Natural killer cell (primary cell): ENCODE results near the gene ASIC2. TPM values are rescaled to one million over a fixed set of nuclear protein-coding genes. Genes with fewer than 3 reads are reported as not detected.

Experiments
- ATAC-seq, 3 donors: fragments of 150-1000 bp in 2 of 3; fragments of 200-7000 bp in 1 of 3; cut with Tn5 transposase; 1 replicate in 1 of 3; 2 replicates in 2 of 3; pipeline ENCODE4 v1.10.0; 2021; ENCODE audit warnings: mild to moderate bottlenecking in 2 of 3, moderate library complexity in 2 of 3
- DNase-seq, 2 donors: peaks; one replicate each; pipeline versions ENCODE4 v3.0.0 to v3.0.0-alpha.2; 2013 to 2021; ENCODE audit warnings: mixed read lengths in 1 of 2
- H3K27ac ChIP-seq: one replicate; pipeline ENCODE4 v1.5.1; 2013; ENCODE audit warnings: mild to moderate bottlenecking, low read length
- H3K27me3 ChIP-seq: one replicate; pipeline ENCODE4 v1.6.1; 2013; ENCODE audit warnings: low read length; ENCODE audit not compliant: control insufficient read depth, insufficient read depth
- H3K36me3 ChIP-seq: one replicate; pipeline ENCODE4 v1.6.1; 2013; ENCODE audit warnings: low read length; ENCODE audit not compliant: control insufficient read depth, insufficient read depth
- H3K4me1 ChIP-seq: one replicate; pipeline ENCODE4 v1.6.1; 2013; ENCODE audit warnings: low read length; ENCODE audit not compliant: control insufficient read depth, insufficient read depth
- H3K4me3 ChIP-seq: one replicate; pipeline ENCODE4 v1.5.1; 2013; ENCODE audit warnings: low read length
- H3K9me3 ChIP-seq: one replicate; pipeline ENCODE4 v1.6.1; 2013; ENCODE audit warnings: low read length; ENCODE audit not compliant: control insufficient read depth, insufficient read depth
- H3K27ac Mint-ChIP-seq, 2 donors: one replicate each; pipeline ENCODE4 v1.8.0; 2022; ENCODE audit warnings: mild to moderate bottlenecking in 2 of 2, mixed read lengths in 2 of 2, moderate library complexity in 1 of 2
- H3K27me3 Mint-ChIP-seq, 2 donors: one replicate each; pipeline ENCODE4 v1.8.0; 2022; ENCODE audit warnings: low read depth in 2 of 2, mixed read lengths in 2 of 2
- H3K36me3 Mint-ChIP-seq: one replicate; pipeline ENCODE4 v1.8.0; 2022; ENCODE audit warnings: mixed read lengths
- H3K4me1 Mint-ChIP-seq, 2 donors: one replicate each; pipeline ENCODE4 v1.8.0; 2022; ENCODE audit warnings: mixed read lengths in 2 of 2
- H3K4me3 Mint-ChIP-seq: one replicate; pipeline ENCODE4 v1.8.0; 2022; ENCODE audit warnings: mild to moderate bottlenecking, moderate library complexity, mixed read lengths
- H3K9me3 Mint-ChIP-seq, 2 donors: one replicate each; pipeline ENCODE4 v1.8.0; 2022; ENCODE audit warnings: mixed read lengths in 2 of 2
- WGBS: methylation state at CpG from one replicate; pipeline ENCODE4 v1.1.7; 2013; ENCODE audit warnings: missing lambda C conversion rate; ENCODE audit not compliant: insufficient coverage; 5-methylcytosine and 5-hydroxymethylcytosine counted together
- intact Hi-C: fragments of 100-400 bp; cut with micrococcal nuclease; formaldehyde crosslinking; loops from one replicate; pipeline ENCODE4 v1.14.2; 2022
- total RNA-seq, 4 donors: library from RNA; stranded (reverse); fragments of 120-200 nt in 1 of 4; gene quantifications; one replicate each; pipeline versions ENCODE4 v1.2.3 to v1.2.4, GENCODE V29; 2013 to 2022
- TF ChIP-seq, protein P1 (sequence below): fragments of 200-600 bp; IDR thresholded peaks from one replicate; pipeline ENCODE4 v1.8.0; 2022; ENCODE audit warnings: antibody characterized with exemption

Gene ASIC2
- total RNA-seq, 3 donors from 2014 or later (not counting 1 experiment from before 2014, with no cell fraction given): not detected

DNA sequence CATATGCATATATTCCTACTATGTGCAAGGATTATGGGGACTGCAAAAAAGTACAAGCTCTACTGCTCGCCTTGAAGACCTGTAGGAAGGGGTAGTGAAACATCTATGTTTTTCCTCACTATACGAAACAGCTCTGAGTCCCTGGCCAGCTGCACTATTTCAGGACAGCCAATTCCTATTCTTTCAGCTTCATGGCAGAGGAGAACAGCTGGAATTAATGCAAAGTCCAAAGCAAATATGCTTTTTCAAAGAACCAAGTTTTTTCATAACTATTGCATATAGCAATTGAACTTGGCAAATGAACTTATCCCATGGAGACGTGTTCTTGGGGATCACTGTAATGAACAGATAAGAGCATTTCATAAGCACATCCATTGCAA is 179.1 kb downstream of the ASIC2 start:
- WGBS: 68% methylated on average over 3 of the region's 3 CpGs
- Mint-ChIP-seq H3K4me3 (no peak overlapping the region), H3K9me3 (no peaks in the 10 kb centered on the region), H3K4me1 (no peaks in the 10 kb centered on the region), H3K36me3 (no peaks in the 10 kb centered on the region), H3K27me3 (peaks cover 24 to 51% of the 10 kb centered on the region in 2 donors), H3K27ac (no peak overlapping the region)
- intact Hi-C loops: no loop called here
- TF ChIP-seq, protein P1, sequence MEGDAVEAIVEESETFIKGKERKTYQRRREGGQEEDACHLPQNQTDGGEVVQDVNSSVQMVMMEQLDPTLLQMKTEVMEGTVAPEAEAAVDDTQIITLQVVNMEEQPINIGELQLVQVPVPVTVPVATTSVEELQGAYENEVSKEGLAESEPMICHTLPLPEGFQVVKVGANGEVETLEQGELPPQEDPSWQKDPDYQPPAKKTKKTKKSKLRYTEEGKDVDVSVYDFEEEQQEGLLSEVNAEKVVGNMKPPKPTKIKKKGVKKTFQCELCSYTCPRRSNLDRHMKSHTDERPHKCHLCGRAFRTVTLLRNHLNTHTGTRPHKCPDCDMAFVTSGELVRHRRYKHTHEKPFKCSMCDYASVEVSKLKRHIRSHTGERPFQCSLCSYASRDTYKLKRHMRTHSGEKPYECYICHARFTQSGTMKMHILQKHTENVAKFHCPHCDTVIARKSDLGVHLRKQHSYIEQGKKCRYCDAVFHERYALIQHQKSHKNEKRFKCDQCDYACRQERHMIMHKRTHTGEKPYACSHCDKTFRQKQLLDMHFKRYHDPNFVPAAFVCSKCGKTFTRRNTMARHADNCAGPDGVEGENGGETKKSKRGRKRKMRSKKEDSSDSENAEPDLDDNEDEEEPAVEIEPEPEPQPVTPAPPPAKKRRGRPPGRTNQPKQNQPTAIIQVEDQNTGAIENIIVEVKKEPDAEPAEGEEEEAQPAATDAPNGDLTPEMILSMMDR: no peak
- no peak overlapping the region for H3K4me3 ChIP-seq
- no peaks in the 10 kb centered on the region for H3K9me3 ChIP-seq
- H3K27ac ChIP-seq: no peak overlapping the region
- no peak for ATAC-seq
- no peaks in the 10 kb centered on the region for H3K36me3 ChIP-seq
- H3K27me3 ChIP-seq: no peaks in the 10 kb centered on the region
- DNase-seq: no peak
- no peaks in the 10 kb centered on the region for H3K4me1 ChIP-seq

DNA sequence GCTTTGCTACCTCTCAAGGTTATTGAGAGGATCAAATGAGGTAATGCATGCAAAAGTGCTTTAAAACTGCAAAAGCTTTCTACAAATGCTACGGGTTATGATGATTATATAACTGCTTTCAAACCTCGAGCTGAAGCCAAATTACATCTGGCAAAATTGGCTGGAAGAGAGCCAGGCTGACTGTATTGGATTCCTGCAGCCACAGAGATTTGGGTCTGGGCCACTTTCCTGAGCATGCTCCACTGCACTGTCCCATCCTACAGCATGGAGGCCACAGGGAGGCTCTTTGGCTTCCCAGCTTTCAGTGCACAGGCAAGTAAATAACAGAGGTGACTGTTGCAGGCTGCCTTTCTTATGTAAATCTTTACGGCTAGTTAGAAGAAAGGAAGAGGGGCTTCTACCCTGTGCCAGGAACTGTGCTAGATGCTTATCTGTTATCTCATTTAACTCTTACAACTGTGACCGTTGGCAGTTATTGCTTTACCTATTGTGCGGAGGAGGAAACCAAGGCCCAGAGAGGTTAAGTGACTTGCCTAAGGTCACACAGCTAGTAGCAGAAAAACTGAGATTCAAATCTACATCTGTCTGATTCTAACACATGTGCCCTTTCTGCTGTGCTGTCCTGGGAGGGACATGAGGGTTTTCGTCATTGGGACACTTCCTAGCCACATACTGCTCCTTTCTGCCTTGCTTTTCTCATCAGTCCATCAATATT is 179.7 kb downstream of the ASIC2 start:
- H3K27me3 Mint-ChIP-seq: peaks cover 24 to 51% of the 10 kb centered on the region in 2 donors
- Histone ChIP-seq H3K9me3 (no peaks in the 10 kb centered on the region), H3K36me3 (no peaks in the 10 kb centered on the region), H3K4me3 (no peak overlapping the region), H3K4me1 (no peaks in the 10 kb centered on the region), H3K27me3 (no peaks in the 10 kb centered on the region), H3K27ac (no peak overlapping the region)
- TF ChIP-seq, protein P1: no peak
- no peaks in the 10 kb centered on the region for H3K9me3 Mint-ChIP-seq
- H3K27ac Mint-ChIP-seq: no peak overlapping the region
- DNase-seq: no peak
- 63% methylated on average over 6 of the region's 6 CpGs for WGBS
- no peak overlapping the region for H3K4me3 Mint-ChIP-seq
- intact Hi-C loops: no loop called here
- no peaks in the 10 kb centered on the region for H3K4me1 Mint-ChIP-seq
- no peaks in the 10 kb centered on the region for H3K36me3 Mint-ChIP-seq
- no peak for ATAC-seq

DNA sequence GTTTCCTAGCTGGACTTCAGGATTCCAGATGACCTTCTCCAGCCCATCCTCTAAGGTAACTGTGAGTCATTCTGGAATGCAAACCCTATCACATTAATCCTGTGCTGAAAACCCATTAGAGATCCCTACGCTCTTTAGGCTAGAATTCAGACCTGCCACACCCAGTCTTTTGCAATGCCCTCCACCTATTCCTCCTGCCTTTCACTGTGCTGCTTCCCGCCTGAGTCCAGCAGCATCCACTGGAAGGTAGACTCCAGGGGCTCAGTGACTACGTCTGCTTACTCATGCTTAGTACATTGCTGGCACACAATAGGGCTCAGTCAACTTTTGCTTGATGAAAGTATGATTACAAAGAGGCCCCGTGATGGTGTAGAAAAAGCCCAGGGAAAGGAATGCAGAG is 180.3 kb downstream of the ASIC2 start:
- ATAC-seq (no peak), DNase-seq (no peak)
- Mint-ChIP-seq H3K9me3 (no peaks in the 10 kb centered on the region), H3K36me3 (no peaks in the 10 kb centered on the region), H3K27me3 (peaks cover 22 to 47% of the 10 kb centered on the region in 2 donors), H3K4me1 (no peaks in the 10 kb centered on the region), H3K4me3 (no peak overlapping the region), H3K27ac (no peak overlapping the region)
- Histone ChIP-seq H3K4me1 (no peaks in the 10 kb centered on the region), H3K27me3 (no peaks in the 10 kb centered on the region), H3K36me3 (no peaks in the 10 kb centered on the region), H3K27ac (no peak overlapping the region), H3K9me3 (no peaks in the 10 kb centered on the region), H3K4me3 (no peak overlapping the region)
- WGBS: 85% methylated on average over 4 of the region's 4 CpGs
- TF ChIP-seq, protein P1: no peak
- intact Hi-C loops: no loop called here
